Neural cell (in vitro differentiated cells): Measurements from ENCODE around the gene KLRC3. TPM values are rescaled to one million over a fixed set of nuclear protein-coding genes. Genes with fewer than 3 reads are reported as not detected.
"Not testable (repeated sequence)": the region's sequence is repeated elsewhere in the genome, so short reads cannot be mapped to it uniquely, and the experiment has no call there.

Source experiments
- H2AFZ ChIP-seq: fragments of 200-600, 300-800 bp; sonication (generic), shearing (Covaris generic); 2 replicates; pipeline ENCODE4 v1.6.0; 2014; ENCODE audit warnings: low read depth, mild to moderate bottlenecking, antibody characterized with exemption, low read length, moderate library complexity
- H3F3A ChIP-seq: fragments of 200-600 bp; shearing (Covaris generic); 2 replicates; pipeline ENCODE4 v1.6.1; 2016; ENCODE audit warnings: mild to moderate bottlenecking, moderate library complexity, mixed read lengths, antibody characterized with exemption, low read length; ENCODE audit not compliant: insufficient read depth, poor library complexity, severe bottlenecking
- H3K27ac ChIP-seq: fragments of 200-600, 300-800 bp; sonication (generic), shearing (Covaris generic); 2 replicates; pipeline ENCODE4 v1.5.1; 2014; ENCODE audit warnings: mild to moderate bottlenecking, low read length, moderate library complexity
- H3K27me3 ChIP-seq: fragments of 300-800, 200-600 bp; sonication (generic), shearing (Covaris generic); 2 replicates; pipeline ENCODE4 v1.6.0; 2014; ENCODE audit warnings: mild to moderate bottlenecking, low read depth, low read length, moderate library complexity; ENCODE audit not compliant: insufficient read depth
- H3K36me3 ChIP-seq: fragments of 300-800, 200-600 bp; sonication (generic), shearing (Covaris generic); 2 replicates; pipeline ENCODE4 v1.5.1; 2014; ENCODE audit warnings: mild to moderate bottlenecking, antibody characterized with exemption, low read length, moderate library complexity; ENCODE audit not compliant: insufficient read depth
- H3K4me2 ChIP-seq: fragments of 300-800, 200-600 bp; sonication (generic), shearing (Covaris generic); 2 replicates; pipeline ENCODE4 v1.6.0; 2014; ENCODE audit warnings: mild to moderate bottlenecking, low read length
- H3K4me3 ChIP-seq: fragments of 300-800, 200-600 bp; sonication (generic), shearing (Covaris generic); 2 replicates; pipeline ENCODE4 v1.5.1; 2014; ENCODE audit warnings: mild to moderate bottlenecking, low read length, moderate library complexity
- H3K79me2 ChIP-seq: fragments of 200-600 bp; shearing (Covaris generic); replicated peaks from 2 replicates; pipeline ENCODE4 v1.6.0; 2014; ENCODE audit warnings: mild to moderate bottlenecking, low read length, moderate library complexity; ENCODE audit not compliant: insufficient read depth
- H3K9ac ChIP-seq: fragments of 300-800, 200-600 bp; sonication (generic), shearing (Covaris generic); 2 replicates; pipeline ENCODE4 v1.6.1; 2016; ENCODE audit warnings: mild to moderate bottlenecking, low read length, mixed read lengths
- H3K9me2 ChIP-seq: fragments of 200-600 bp; shearing (Covaris generic); 2 replicates; pipeline ENCODE4 v1.6.1; 2016; ENCODE audit warnings: mild to moderate bottlenecking, low read length, mixed read lengths; ENCODE audit not compliant: insufficient read depth
- H3K9me3 ChIP-seq: fragments of 200-600, 300-800 bp; sonication (generic), shearing (Covaris generic); 2 replicates; pipeline ENCODE4 v1.6.1; 2016; ENCODE audit warnings: mild to moderate bottlenecking, mixed run types, low read length, moderate library complexity, mixed read lengths
- H4K20me1 ChIP-seq: fragments of 200-600 bp; shearing (Covaris generic); 2 replicates; pipeline ENCODE4 v1.6.1; 2016; ENCODE audit warnings: mild to moderate bottlenecking, mixed run types; ENCODE audit not compliant: insufficient read depth
- CTCF ChIP-seq: fragments of 450-650 bp; IDR thresholded peaks from 2 replicates; pipeline ENCODE4 v1.5.1; 2014; ENCODE audit warnings: antibody characterized with exemption, mild to moderate bottlenecking, moderate library complexity; ENCODE audit not compliant: poor library complexity, severe bottlenecking
- EP300 ChIP-seq: fragments of 450-650 bp; conservative IDR thresholded peaks from 2 replicates; pipeline ENCODE4 v1.6.1; 2014; ENCODE audit warnings: antibody characterized with exemption, mild to moderate bottlenecking, moderate library complexity; ENCODE audit not compliant: poor library complexity, severe bottlenecking
- EZH2 ChIP-seq: fragments of 200-600, 300-800 bp; shearing (Covaris generic), sonication (generic); IDR thresholded peaks from 2 replicates; pipeline ENCODE4 v1.6.1; 2014; ENCODE audit warnings: antibody characterized with exemption, low read length, borderline replicate concordance, mild to moderate bottlenecking; ENCODE audit not compliant: insufficient read depth, poor library complexity, severe bottlenecking
- MXI1 ChIP-seq: fragments of 450-650 bp; conservative IDR thresholded peaks from 2 replicates; pipeline ENCODE4 v1.6.1; 2014; ENCODE audit warnings: antibody characterized with exemption, mild to moderate bottlenecking; ENCODE audit not compliant: poor library complexity, severe bottlenecking
- POLR2AphosphoS5 ChIP-seq: IDR thresholded peaks from 2 replicates; pipeline ENCODE4 v1.6.1; 2012
- RAD21 ChIP-seq: fragments of 450-650 bp; conservative IDR thresholded peaks from 2 replicates; pipeline ENCODE4 v1.6.1; 2014; ENCODE audit warnings: antibody characterized with exemption, mild to moderate bottlenecking, moderate library complexity
- REST ChIP-seq: IDR thresholded peaks from 2 replicates; pipeline ENCODE4 v1.6.1; 2012; ENCODE audit warnings: borderline replicate concordance
- SMC3 ChIP-seq: fragments of 450-650 bp; conservative IDR thresholded peaks from 2 replicates; pipeline ENCODE4 v1.6.1; 2014; ENCODE audit warnings: antibody characterized with exemption, mild to moderate bottlenecking, moderate library complexity; ENCODE audit not compliant: poor library complexity
- TAF1 ChIP-seq: IDR thresholded peaks from 2 replicates; pipeline ENCODE4 v1.6.1; 2012; ENCODE audit warnings: low read depth
- polyA plus RNA-seq: library from polyadenylated mRNA; depleted of rRNA; stranded (reverse); fragments of >200 nt; gene quantifications from 2 replicates; pipeline ENCODE4 v1.2.3, GENCODE V29; 2014

Gene KLRC3
- polyA plus RNA-seq, 1 donor from 2014 or later: 3.7 TPM

GRCh38 chr12:10448236-10448635 is 27.8 kb upstream of the KLRC3 start:
- Histone ChIP-seq H3K9me3 (no peaks in the 10 kb centered on the region), H2AFZ (no peak overlapping the region), H3K9me2 (no peaks in the 10 kb centered on the region), H3K36me3 (no peaks in the 10 kb centered on the region), H3K27me3 (no peaks in the 10 kb centered on the region), H3K9ac (no peak overlapping the region), H3K4me2 (no peak overlapping the region), H3F3A (no peaks in the 10 kb centered on the region), H3K27ac (no peak overlapping the region), H3K4me3 (no peak overlapping the region), H3K79me2 (no peaks in the 10 kb centered on the region), H4K20me1 (no peaks in the 10 kb centered on the region)
- TF ChIP-seq EP300: no peak
- no peak for TF ChIP-seq MXI1
- no peak for TF ChIP-seq EZH2
- TF ChIP-seq REST: no peak
- TF ChIP-seq SMC3: no peak
- TF ChIP-seq CTCF: no peak
- no peak for TF ChIP-seq TAF1
- TF ChIP-seq POLR2AphosphoS5: no peak
- no peak for TF ChIP-seq RAD21

- H2AFZ ChIP-seq, H3K4me2 ChIP-seq, H3K36me3 ChIP-seq, H3K9me3 ChIP-seq, H3F3A ChIP-seq, H3K27me3 ChIP-seq, H3K79me2 ChIP-seq, H4K20me1 ChIP-seq, H3K4me3 ChIP-seq, H3K9me2 ChIP-seq, H3K9ac ChIP-seq, H3K27ac ChIP-seq: not testable (repeated sequence)
Measured at GRCh38 chr12:10446052-10446451, 25.7 kb upstream of the KLRC3 start.

- not testable (repeated sequence) for H3K9me2 ChIP-seq, H2AFZ ChIP-seq, H3K4me2 ChIP-seq, H3K27me3 ChIP-seq, H3F3A ChIP-seq, H3K9me3 ChIP-seq, H4K20me1 ChIP-seq, H3K36me3 ChIP-seq, H3K79me2 ChIP-seq, H3K27ac ChIP-seq, H3K9ac ChIP-seq, H3K4me3 ChIP-seq
Measured at GRCh38 chr12:10441144-10441543, 20.7 kb upstream of the KLRC3 start.

GRCh38 chr12:10439608-10440274 is 19.3 kb upstream of the KLRC3 start:
- not testable (repeated sequence) for H3K9me2 ChIP-seq, H3K79me2 ChIP-seq, H3F3A ChIP-seq, H3K4me3 ChIP-seq, H2AFZ ChIP-seq, H3K9ac ChIP-seq, H3K27me3 ChIP-seq, H3K27ac ChIP-seq, H3K36me3 ChIP-seq, H3K4me2 ChIP-seq, H3K9me3 ChIP-seq, H4K20me1 ChIP-seq

- H3K4me2 ChIP-seq, H3K36me3 ChIP-seq, H3K27me3 ChIP-seq, H4K20me1 ChIP-seq, H2AFZ ChIP-seq, H3K4me3 ChIP-seq, H3K27ac ChIP-seq, H3K9me3 ChIP-seq, H3K9me2 ChIP-seq, H3F3A ChIP-seq, H3K79me2 ChIP-seq, H3K9ac ChIP-seq: not testable (repeated sequence)
Measured at GRCh38 chr12:10437601-10438000, 17.2 kb upstream of the KLRC3 start.
